ENCODE results near the gene CYB5R2. TPM values are rescaled to one million over a fixed set of nuclear protein-coding genes. Genes with fewer than 3 reads are reported as not detected.

The CYB5R2 gene
- total RNA-seq, 1 experiment from 2014 or later = 40.3 TPM

GRCh38 chr11:7672276-7672959, 882 bp downstream of the CYB5R2 start (continued):
- no peak for TF ChIP-seq AFF4 (CRISPR knock-in tag; IDR thresholded peaks at IDR 0.05; ENCODE audit: borderline replicate concordance)
- TF ChIP-seq ZNF232 (CRISPR knock-in tag; IDR thresholded peaks at IDR 0.05) = no peak
- no peak for TF ChIP-seq KAT7 (CRISPR knock-in tag; IDR thresholded peaks at IDR 0.05; ENCODE audit: borderline replicate concordance)
- TF ChIP-seq ATF6 (CRISPR knock-in tag; IDR thresholded peaks at IDR 0.05) = no peak
- TF ChIP-seq MLX (CRISPR knock-in tag; IDR thresholded peaks at IDR 0.05) = no peak
- TF ChIP-seq OVOL2 (CRISPR knock-in tag; IDR thresholded peaks at IDR 0.05; ENCODE audit: borderline replicate concordance) = no peak
- TF ChIP-seq ZNF317 (CRISPR knock-in tag; IDR thresholded peaks at IDR 0.05; ENCODE audit: borderline replicate concordance, low read depth) = no peak
- no peak for TF ChIP-seq ZNF263 (CRISPR knock-in tag; IDR thresholded peaks at IDR 0.05; ENCODE audit: low read depth)

GRCh38 chr11:7671347-7672215, 1.7 kb downstream of the CYB5R2 start:
- CTCF ChIA-PET = interaction anchor here (2.0 kb wide), 1 partner anchor 100 kb away, joined by 8 read pairs; no protein-coding TSS in a partner anchor
- H3K9me3 Mint-ChIP-seq = no peaks in the 10 kb centered on the region
- H3K36me3 Mint-ChIP-seq = peaks cover 26% of the 10 kb centered on the region
- peaks cover 35% of the 10 kb centered on the region for H3K4me1 Mint-ChIP-seq
- no peak overlapping the region for H3K27ac Mint-ChIP-seq
- H3K27me3 Mint-ChIP-seq (ENCODE audit: low read depth) = 0 out of 2 replicates have a peak, but pooled peaks cover 4% of the 10 kb centered on the region
- ATAC-seq = no peak
- no peak overlapping the region for H3K4me3 Mint-ChIP-seq
- POLR2A ChIA-PET = interaction anchor here (2.5 kb wide), 1 partner anchor 14 kb away, joined by 7 read pairs; no protein-coding TSS in a partner anchor
- no peak for DNase-seq (ENCODE audit: low spot score)
- TF ChIP-seq SOX15 (CRISPR knock-in tag; IDR thresholded peaks at IDR 0.05) (no peak), GRHL2 (CRISPR knock-in tag; IDR thresholded peaks at IDR 0.05; ENCODE audit: insufficient replicate concordance, severe bottlenecking) (no peak), ZMAT4 (CRISPR knock-in tag; IDR thresholded peaks at IDR 0.05) (no peak), GABPB1 (CRISPR knock-in tag; IDR thresholded peaks at IDR 0.05) (no peak), TP53 (CRISPR knock-in tag; IDR thresholded peaks at IDR 0.05) (no peak), ZNF423 (CRISPR knock-in tag; IDR thresholded peaks at IDR 0.05) (no peak), FOXP4 (CRISPR knock-in tag; IDR thresholded peaks at IDR 0.05) (no peak), MXD4 (CRISPR knock-in tag; IDR thresholded peaks at IDR 0.05; ENCODE audit: borderline replicate concordance) (no peak), ERG (CRISPR knock-in tag; IDR thresholded peaks at IDR 0.05) (no peak), HMGA2 (CRISPR knock-in tag; IDR thresholded peaks at IDR 0.05) (no peak), SP1 (CRISPR knock-in tag; conservative IDR thresholded peaks at IDR 0.05) (no peak), NFYB (CRISPR knock-in tag; conservative IDR thresholded peaks at IDR 0.05; ENCODE audit: low read depth) (no peak)
